Placental epithelial cell (primary cell): ENCODE measurements around the gene KRTAP10-1. TPM values are rescaled to one million over a fixed set of nuclear protein-coding genes. Genes with fewer than 3 reads are reported as not detected.

Source experiments
- total RNA-seq: library from RNA; depleted of rRNA; stranded (reverse); fragments of >200 nt; gene quantifications from 2 replicates; pipeline ENCODE4 v1.2.3, GENCODE V29; 2012

KRTAP10-1 gene, protein sequence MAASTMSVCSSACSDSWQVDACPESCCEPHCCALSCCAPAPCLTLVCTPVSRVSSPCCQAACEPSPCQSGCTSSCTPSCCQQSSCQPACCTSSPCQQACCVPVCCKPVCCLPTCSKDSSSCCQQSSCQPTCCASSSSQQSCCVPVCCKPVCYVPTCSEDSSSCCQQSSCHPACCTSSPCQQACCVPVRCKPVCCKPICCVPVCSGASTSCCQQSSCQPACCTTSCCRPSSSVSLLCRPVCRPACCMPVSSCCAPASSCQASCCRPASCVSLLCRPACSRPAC
- total RNA-seq, result not detected in 2 replicates

DNA sequence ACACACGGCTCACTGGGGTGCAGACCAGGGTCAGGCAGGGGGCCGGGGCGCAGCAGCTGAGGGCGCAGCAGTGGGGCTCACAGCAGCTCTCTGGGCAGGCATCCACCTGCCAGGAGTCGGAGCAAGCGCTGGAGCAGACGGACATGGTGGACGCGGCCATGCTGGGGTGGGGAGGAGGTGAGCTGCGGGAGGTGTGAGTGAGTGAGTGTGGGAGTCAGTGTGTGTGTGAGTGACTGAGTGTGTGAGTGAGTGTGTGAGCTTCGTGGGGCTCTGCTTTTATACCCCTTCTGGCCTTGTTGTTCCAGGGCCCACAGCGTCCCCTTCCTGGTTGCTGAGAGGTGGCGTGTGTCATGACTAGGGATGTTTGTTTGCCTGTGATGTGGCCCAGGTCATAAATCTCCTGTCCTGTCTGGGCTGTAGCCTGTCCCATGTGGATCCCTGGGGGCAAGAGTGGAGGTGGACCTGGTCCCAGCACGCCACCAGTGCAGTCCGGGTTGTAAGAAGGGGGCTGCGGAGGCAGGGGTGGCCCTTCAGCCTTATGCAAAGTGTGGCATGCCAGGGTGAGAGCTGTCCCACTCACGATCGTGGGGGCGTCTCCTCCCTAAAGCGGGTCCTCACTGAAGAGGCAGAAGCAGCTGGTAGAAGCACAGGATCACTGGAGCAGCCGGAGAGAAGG lies at the start of gene KRTAP10-1:
TSS of gene KRTAP10-1 (minus strand) at position 205 of the 676 bp plus-strand sequence. CDS start at position 160, 45 bp downstream.

DNA sequence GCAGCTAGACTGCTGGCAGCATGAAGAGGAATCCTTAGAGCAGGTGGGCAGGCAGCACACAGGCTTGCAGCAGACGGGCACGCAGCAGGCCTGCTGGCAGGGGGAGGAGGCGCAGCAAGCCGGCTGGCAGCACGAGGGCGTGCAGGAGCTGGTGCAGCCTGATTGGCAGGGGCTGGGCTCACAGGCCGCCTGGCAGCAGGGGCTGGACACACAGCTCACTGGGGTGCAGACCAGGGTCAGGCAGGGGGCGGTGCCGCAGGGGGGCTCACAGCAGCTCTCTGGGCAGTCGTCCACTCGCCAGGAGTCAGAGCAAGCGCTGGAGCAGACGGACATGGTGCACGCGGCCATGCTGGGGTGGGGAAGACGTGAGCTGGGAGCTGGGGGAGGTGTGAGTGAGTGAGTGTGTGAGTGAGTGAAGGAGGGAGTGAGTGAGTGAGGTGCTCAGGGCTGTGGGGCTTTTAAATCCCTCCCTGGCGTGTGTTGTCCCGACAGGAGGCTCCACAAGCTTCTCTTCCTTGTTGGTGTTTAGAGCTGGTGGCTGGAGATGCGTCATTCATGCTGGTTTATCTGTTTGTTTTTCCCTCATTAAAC lies 40.3 kb upstream of the KRTAP10-1 start, which contains the start of gene KRTAP10-5:
TSS of gene KRTAP10-5 (minus strand) at position 374 of the 591 bp plus-strand sequence. CDS start at position 348, 26 bp downstream.

DNA sequence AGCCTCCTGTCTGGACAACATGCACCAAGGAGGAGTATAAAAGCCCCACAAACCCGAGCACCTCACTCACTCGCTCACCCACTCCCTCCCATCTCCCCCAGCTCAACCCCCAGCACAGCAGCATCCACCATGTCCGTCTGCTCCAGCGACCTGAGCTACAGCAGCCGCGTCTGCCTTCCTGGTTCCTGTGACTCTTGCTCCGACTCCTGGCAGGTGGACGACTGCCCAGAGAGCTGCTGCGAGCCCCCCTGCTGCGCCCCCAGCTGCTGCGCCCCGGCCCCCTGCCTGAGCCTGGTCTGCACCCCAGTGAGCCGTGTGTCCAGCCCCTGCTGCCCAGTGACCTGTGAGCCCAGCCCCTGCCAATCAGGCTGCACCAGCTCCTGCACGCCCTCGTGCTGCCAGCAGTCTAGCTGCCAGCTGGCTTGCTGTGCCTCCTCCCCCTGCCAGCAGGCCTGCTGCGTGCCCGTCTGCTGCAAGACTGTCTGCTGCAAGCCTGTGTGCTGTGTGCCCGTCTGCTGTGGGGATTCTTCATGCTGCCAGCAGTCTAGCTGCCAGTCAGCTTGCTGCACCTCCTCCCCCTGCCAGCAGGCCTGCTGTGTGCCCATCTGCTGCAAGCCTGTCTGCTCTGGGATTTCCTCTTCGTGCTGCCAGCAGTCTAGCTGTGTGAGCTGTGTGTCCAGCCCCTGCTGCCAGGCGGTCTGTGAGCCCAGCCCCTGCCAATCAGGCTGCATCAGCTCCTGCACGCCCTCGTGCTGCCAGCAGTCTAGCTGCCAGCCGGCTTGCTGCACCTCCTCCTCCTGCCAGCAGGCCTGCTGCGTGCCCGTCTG lies 33.8 kb upstream of the KRTAP10-1 start, which contains the start of gene KRTAP10-4:
TSS of gene KRTAP10-4 (plus strand) at position 100 of the 827 bp plus-strand sequence. CDS start at position 130, 30 bp downstream.

GRCh38 chr21:44558695-44559094 lies 18.7 kb upstream of the KRTAP10-1 start, which contains the start of gene KRTAP10-3:
KRTAP10-3 (minus strand) TSS chr21:44558795; CDS start chr21:44558715, 80 bp downstream.

GRCh38 chr21:44551340-44551961 lies 11.5 kb upstream of the KRTAP10-1 start, which contains the start of gene KRTAP10-2:
KRTAP10-2 (minus strand) TSS chr21:44551505; CDS start chr21:44551458, 47 bp downstream.

Other genes starting within 250 kb of the KRTAP10-1 start
- gene PFKL, start 240.1 kb downstream of the KRTAP10-1 start, total RNA-seq, result 139 and 152 TPM in 2 replicates
- 22.4 and 26.4 TPM in 2 replicates for gene CFAP410, start 200.8 kb downstream of the KRTAP10-1 start, total RNA-seq
- gene TRPM2, start 186.6 kb downstream of the KRTAP10-1 start, total RNA-seq, result 0.11 TPM in 1 of 2 replicates, not detected in the other
- 1.1 and 1.2 TPM in 2 replicates for gene LRRC3, start 84.7 kb downstream of the KRTAP10-1 start, total RNA-seq
- not detected in 2 replicates for gene KRTAP10-2, start 11.3 kb upstream of the KRTAP10-1 start, total RNA-seq
- not detected in 2 replicates for gene KRTAP10-3, start 18.6 kb upstream of the KRTAP10-1 start, total RNA-seq
- not detected in 2 replicates for gene KRTAP10-4, start 33.5 kb upstream of the KRTAP10-1 start, total RNA-seq
- gene KRTAP10-5, start 40.4 kb upstream of the KRTAP10-1 start, total RNA-seq, result not detected in 2 replicates
- gene KRTAP10-6, start 52.3 kb upstream of the KRTAP10-1 start, total RNA-seq, result not detected in 2 replicates
- gene KRTAP10-7, start 60.4 kb upstream of the KRTAP10-1 start, total RNA-seq, result not detected in 2 replicates
- gene KRTAP10-8, start 71.9 kb upstream of the KRTAP10-1 start, total RNA-seq, result not detected in 2 replicates
- gene KRTAP10-9, start 86.9 kb upstream of the KRTAP10-1 start, total RNA-seq, result not detected in 2 replicates
- not detected in 2 replicates for gene KRTAP10-10, start 97.2 kb upstream of the KRTAP10-1 start, total RNA-seq
- gene KRTAP10-11, start 106.2 kb upstream of the KRTAP10-1 start, total RNA-seq, result not detected in 2 replicates
- gene KRTAP12-4, start 114.5 kb upstream of the KRTAP10-1 start, total RNA-seq, result not detected in 2 replicates
- gene KRTAP12-3, start 117.7 kb upstream of the KRTAP10-1 start, total RNA-seq, result not detected in 2 replicates
- gene KRTAP12-2, start 126.7 kb upstream of the KRTAP10-1 start, total RNA-seq, result not detected in 2 replicates
- gene KRTAP12-1, start 142.0 kb upstream of the KRTAP10-1 start, total RNA-seq, result not detected in 2 replicates
- gene KRTAP10-12, start 157.0 kb upstream of the KRTAP10-1 start, total RNA-seq, result not detected in 2 replicates
- not detected in 2 replicates for gene TSPEAR, start 171.4 kb upstream of the KRTAP10-1 start, total RNA-seq